NB4 (cell line): ENCODE data around the gene ZNF423.
A peak's percentile ranks its signal among the peaks of the same experiment; 100 is the strongest.

Source experiments
- MYC ChIP-seq: IDR thresholded peaks from 2 replicates; pipeline ENCODE4 v1.6.1; 2011; ENCODE audit warnings: low read depth, low read length
- POLR2A ChIP-seq: IDR thresholded peaks from 2 replicates; pipeline ENCODE4 v1.6.1; 2011; ENCODE audit warnings: mild to moderate bottlenecking; ENCODE audit not compliant: insufficient read length; ENCODE audit errors: extremely low read depth
- TF ChIP-seq, protein P1 (sequence below): IDR thresholded peaks from one replicate; pipeline ENCODE4 v1.5.1; 2012; ENCODE audit warnings: low read depth, low read length
- TF ChIP-seq, protein P2 (sequence below): IDR thresholded peaks from 2 replicates; pipeline ENCODE4 v1.6.1; 2011; ENCODE audit warnings: low read depth, low read length

DNA sequence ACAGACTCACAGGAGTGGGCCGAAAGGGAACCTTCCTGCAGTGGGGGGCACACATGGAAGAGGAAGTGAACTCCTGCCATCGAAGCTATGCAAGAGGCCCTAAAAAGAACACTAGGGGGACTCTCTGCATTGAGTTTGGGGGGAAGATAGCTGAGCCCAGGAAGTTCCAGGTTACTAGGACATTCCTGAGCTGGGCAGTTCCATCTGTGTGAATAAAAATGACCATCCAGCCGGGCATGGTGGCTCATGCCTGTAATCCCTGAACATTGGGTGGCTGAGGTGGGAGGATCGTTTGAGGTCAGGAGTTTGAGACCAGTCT, 211.8 kb downstream of the ZNF423 start:
- TF ChIP-seq MYC (no peak), POLR2A (no peak)
- TF ChIP-seq, protein P1, sequence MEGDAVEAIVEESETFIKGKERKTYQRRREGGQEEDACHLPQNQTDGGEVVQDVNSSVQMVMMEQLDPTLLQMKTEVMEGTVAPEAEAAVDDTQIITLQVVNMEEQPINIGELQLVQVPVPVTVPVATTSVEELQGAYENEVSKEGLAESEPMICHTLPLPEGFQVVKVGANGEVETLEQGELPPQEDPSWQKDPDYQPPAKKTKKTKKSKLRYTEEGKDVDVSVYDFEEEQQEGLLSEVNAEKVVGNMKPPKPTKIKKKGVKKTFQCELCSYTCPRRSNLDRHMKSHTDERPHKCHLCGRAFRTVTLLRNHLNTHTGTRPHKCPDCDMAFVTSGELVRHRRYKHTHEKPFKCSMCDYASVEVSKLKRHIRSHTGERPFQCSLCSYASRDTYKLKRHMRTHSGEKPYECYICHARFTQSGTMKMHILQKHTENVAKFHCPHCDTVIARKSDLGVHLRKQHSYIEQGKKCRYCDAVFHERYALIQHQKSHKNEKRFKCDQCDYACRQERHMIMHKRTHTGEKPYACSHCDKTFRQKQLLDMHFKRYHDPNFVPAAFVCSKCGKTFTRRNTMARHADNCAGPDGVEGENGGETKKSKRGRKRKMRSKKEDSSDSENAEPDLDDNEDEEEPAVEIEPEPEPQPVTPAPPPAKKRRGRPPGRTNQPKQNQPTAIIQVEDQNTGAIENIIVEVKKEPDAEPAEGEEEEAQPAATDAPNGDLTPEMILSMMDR, result peak; percentile 15
- TF ChIP-seq, protein P2, sequence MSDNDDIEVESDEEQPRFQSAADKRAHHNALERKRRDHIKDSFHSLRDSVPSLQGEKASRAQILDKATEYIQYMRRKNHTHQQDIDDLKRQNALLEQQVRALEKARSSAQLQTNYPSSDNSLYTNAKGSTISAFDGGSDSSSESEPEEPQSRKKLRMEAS, result no peak
